LNCAP (cell line): ENCODE data around the gene RCAN2.

Source experiments
- CTCF ChIP-seq: fragments of 450-650 bp; IDR thresholded peaks from 2 replicates; pipeline ENCODE4 v1.5.1; 2017; ENCODE audit warnings: mild to moderate bottlenecking

The RCAN2 gene

GRCh38 chr6:46201702-46202101, 289.5 kb downstream of the RCAN2 start:
- no peak for TF ChIP-seq CTCF

- no peak for TF ChIP-seq CTCF
Observed at GRCh38 chr6:46199387-46199786, 291.9 kb downstream of the RCAN2 start.

- TF ChIP-seq CTCF: no peak
Observed at GRCh38 chr6:46191961-46192360, 299.3 kb downstream of the RCAN2 start.

- no peak for TF ChIP-seq CTCF
Observed at GRCh38 chr6:46190889-46191288, 300.4 kb downstream of the RCAN2 start.

- TF ChIP-seq CTCF: no peak
Observed at GRCh38 chr6:46189726-46190125, 301.5 kb downstream of the RCAN2 start.

- no peak for TF ChIP-seq CTCF
Observed at GRCh38 chr6:46186583-46186982, 304.7 kb downstream of the RCAN2 start.

GRCh38 chr6:46184114-46184513, 307.1 kb downstream of the RCAN2 start:
- TF ChIP-seq CTCF: no peak

GRCh38 chr6:46175976-46176375, 315.3 kb downstream of the RCAN2 start:
- no peak for TF ChIP-seq CTCF
